SU-DHL-6 (cell line): ENCODE data around the gene JTB.

Experiments
- EZH2phosphoT487 ChIP-seq: fragments of 200-600 bp; sonication (generic), shearing (Covaris generic); conservative IDR thresholded peaks from 2 replicates; pipeline ENCODE4 v1.6.1; 2018; ENCODE audit warnings: mild to moderate bottlenecking, antibody characterized with exemption, low read length, moderate library complexity, mixed read lengths
- TF ChIP-seq, protein P1 (sequence below): fragments of 200-600 bp; sonication (generic); IDR thresholded peaks from one replicate; pipeline ENCODE4 v1.5.1; 2017; ENCODE audit warnings: antibody characterized with exemption, mild to moderate bottlenecking, low read length, moderate library complexity; ENCODE audit not compliant: insufficient read depth, poor library complexity, severe bottlenecking

DNA sequence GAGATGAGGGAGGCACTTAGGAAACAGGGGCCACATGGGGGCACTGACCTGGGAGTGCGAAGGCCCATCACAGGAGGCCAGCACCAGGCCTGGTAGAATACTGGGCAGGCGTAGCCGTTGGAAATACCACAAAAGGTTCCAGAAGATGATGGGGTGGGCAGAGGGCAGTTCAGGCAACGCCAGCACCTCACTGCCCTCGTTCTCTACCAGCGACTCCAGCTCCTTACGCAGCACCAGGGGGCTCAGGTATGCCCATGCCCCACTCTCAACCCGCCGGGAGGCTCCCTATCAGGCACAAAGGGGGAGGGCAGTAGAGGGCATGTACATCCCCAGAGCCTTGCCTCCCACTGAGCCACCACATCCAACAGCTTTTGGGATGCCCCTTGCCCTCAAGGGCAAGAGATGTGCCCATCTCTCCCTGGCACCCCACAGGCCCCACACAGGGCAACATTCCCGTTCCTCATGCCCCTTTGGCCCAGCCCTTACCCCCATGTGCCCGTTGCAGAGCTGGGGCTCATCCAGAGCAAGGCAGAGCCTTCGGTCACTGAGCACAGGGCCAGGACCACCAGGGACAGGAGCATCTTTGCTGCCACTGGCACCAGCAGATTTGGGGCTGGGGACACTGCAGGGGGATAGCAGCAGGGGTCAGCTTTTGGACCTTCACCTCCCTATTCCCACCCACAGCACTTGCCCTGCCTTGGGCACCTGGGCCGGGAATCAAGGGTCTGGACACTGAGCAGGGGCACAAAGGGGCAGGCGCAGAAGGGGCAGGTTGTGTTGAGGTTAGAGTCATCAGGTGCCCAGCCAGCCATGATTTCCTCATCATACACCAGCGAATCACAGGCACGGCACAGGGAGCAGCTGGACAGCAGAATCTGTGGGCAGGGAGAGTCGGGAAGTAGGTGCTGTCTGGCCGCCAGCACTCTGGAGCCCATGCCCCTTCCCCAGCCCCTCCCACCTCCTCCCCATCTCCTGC lies 45.0 kb downstream of the JTB start:
- TF ChIP-seq, protein P1, sequence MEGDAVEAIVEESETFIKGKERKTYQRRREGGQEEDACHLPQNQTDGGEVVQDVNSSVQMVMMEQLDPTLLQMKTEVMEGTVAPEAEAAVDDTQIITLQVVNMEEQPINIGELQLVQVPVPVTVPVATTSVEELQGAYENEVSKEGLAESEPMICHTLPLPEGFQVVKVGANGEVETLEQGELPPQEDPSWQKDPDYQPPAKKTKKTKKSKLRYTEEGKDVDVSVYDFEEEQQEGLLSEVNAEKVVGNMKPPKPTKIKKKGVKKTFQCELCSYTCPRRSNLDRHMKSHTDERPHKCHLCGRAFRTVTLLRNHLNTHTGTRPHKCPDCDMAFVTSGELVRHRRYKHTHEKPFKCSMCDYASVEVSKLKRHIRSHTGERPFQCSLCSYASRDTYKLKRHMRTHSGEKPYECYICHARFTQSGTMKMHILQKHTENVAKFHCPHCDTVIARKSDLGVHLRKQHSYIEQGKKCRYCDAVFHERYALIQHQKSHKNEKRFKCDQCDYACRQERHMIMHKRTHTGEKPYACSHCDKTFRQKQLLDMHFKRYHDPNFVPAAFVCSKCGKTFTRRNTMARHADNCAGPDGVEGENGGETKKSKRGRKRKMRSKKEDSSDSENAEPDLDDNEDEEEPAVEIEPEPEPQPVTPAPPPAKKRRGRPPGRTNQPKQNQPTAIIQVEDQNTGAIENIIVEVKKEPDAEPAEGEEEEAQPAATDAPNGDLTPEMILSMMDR, result no peak
- no peak for TF ChIP-seq EZH2phosphoT487
